DOHH2 (cell line): Measurements from ENCODE around the gene KIAA1958.

Experiments used
- EZH2phosphoT487 ChIP-seq: fragments of 200-600 bp; sonication (generic); IDR thresholded peaks from 2 replicates; pipeline ENCODE4 v1.6.1; 2017; ENCODE audit warnings: borderline replicate concordance, mild to moderate bottlenecking, antibody characterized with exemption, low read length, moderate library complexity, mixed read lengths
- TF ChIP-seq, protein P1 (sequence below): fragments of 200-600 bp; sonication (generic); IDR thresholded peaks from one replicate; pipeline ENCODE4 v1.5.1; 2014; ENCODE audit warnings: antibody characterized with exemption, mild to moderate bottlenecking, low read depth, low read length; ENCODE audit not compliant: poor library complexity, severe bottlenecking

DNA sequence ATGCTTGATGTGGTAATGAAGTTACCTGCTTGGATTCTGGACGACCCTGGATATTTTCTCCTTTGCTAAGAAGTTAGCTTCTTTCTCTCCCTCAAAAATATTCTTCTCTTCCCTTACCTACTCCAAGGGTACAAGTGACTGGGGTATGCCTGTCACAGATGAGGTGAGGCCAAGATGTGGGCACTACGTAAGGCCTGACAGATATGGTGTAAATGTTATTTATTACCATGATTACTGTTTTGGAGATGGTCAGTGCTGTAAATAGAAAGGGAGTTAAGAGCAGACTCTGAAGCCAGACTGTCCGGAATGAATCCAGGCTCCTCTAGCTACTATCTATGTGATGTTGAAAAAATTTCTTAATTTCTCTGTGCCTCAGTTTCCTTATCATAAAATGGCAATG is 1.1 kb upstream of the KIAA1958 start:
- TF ChIP-seq, protein P1, sequence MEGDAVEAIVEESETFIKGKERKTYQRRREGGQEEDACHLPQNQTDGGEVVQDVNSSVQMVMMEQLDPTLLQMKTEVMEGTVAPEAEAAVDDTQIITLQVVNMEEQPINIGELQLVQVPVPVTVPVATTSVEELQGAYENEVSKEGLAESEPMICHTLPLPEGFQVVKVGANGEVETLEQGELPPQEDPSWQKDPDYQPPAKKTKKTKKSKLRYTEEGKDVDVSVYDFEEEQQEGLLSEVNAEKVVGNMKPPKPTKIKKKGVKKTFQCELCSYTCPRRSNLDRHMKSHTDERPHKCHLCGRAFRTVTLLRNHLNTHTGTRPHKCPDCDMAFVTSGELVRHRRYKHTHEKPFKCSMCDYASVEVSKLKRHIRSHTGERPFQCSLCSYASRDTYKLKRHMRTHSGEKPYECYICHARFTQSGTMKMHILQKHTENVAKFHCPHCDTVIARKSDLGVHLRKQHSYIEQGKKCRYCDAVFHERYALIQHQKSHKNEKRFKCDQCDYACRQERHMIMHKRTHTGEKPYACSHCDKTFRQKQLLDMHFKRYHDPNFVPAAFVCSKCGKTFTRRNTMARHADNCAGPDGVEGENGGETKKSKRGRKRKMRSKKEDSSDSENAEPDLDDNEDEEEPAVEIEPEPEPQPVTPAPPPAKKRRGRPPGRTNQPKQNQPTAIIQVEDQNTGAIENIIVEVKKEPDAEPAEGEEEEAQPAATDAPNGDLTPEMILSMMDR = no peak
- no peak for TF ChIP-seq EZH2phosphoT487
